Esophagus mucosa (tissue), 1 donor: ENCODE data around the gene ZNF777. TPM values are rescaled to one million over a fixed set of nuclear protein-coding genes. Genes with fewer than 3 reads are reported as not detected.
"Not testable (repeated sequence)": the region's sequence is repeated elsewhere in the genome, so short reads cannot be mapped to it uniquely, and the experiment has no call there.

ENCODE experiments used
- ATAC-seq: fragments of 200-7000 bp; cut with Tn5 transposase; one replicate; pipeline ENCODE4 v1.9.1; 2020
- total RNA-seq: library from RNA; stranded (reverse); gene quantifications from one replicate; pipeline ENCODE4 v1.2.4, GENCODE V29; 2023
- donor health status: DM: yes; HTN: yes; CAD: no.

The ZNF777 gene
- total RNA-seq, 1 donor from 2014 or later = 7.2 TPM

DNA sequence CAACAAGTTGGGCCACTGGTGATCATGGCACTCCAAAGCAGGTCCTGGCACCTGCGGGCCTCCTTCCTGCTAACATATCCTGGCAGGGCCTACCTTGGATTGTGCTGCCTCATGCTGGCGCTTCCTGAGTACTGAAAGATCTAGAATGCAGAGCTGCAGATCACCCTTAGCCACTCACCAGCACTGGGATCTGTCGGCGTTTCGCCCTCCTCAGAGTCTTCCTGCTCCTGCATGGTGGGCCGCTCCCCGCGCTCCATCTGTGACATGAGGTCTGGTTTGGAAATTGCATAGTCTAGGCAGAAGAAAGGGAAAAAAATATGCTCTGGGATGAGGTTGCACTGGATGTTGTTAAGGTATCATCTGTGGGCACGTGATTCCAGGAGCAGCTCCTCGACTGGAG, 10.0 kb downstream of the ZNF777 start:
- no peak for ATAC-seq

DNA sequence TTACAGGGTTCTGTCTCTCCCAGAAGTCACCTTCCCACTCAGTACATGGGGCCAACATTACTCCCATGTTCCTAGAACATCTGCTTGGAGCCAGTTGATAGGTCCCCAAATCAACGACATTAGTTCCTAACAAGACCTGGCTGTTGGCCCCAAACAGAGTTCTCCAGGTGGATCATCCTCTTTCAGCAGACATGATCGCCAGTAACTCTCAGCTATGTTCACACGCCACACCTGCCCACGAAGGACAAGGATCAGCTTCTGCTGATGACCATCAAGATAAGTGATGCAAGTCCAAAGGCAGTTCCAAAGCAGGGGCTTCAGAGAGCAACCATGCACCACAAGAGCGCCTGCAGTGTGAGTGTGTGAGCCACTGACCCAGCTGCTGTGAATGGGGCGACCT, 11.0 kb downstream of the ZNF777 start:
- no peak for ATAC-seq

- ATAC-seq = no peak
Measured at GRCh38 chr7:149448961-149449360, 11.9 kb downstream of the ZNF777 start.

GRCh38 chr7:149446026-149446425, 14.8 kb downstream of the ZNF777 start:
- not testable (repeated sequence) for ATAC-seq

DNA sequence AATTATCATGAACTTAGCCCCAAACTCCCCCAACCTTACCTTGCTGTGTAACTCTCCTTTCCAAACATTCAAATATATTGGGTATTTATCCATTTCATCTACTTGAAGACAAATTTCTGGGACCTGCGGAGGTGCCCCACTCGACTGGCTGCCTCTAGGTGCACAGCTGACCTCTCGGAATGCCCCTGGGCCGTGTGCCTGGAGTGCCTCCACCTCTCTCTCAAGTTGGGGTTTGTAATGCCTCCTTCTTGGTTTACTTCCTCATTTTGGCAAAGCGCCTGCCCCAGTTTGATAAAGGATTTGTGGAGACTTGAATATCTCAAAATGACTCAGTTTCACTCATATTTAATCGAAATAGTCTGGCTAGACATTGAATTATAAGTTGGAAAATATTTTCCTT, 16.6 kb downstream of the ZNF777 start:
- ATAC-seq = no peak

- ATAC-seq = no peak
Measured at GRCh38 chr7:149443523-149443922, 17.3 kb downstream of the ZNF777 start.

GRCh38 chr7:149442924-149443323, 17.9 kb downstream of the ZNF777 start:
- no peak for ATAC-seq

GRCh38 chr7:149440222-149440621, 20.6 kb downstream of the ZNF777 start:
- no peak for ATAC-seq

GRCh38 chr7:149436358-149436757, 24.5 kb downstream of the ZNF777 start:
- ATAC-seq = no peak

DNA sequence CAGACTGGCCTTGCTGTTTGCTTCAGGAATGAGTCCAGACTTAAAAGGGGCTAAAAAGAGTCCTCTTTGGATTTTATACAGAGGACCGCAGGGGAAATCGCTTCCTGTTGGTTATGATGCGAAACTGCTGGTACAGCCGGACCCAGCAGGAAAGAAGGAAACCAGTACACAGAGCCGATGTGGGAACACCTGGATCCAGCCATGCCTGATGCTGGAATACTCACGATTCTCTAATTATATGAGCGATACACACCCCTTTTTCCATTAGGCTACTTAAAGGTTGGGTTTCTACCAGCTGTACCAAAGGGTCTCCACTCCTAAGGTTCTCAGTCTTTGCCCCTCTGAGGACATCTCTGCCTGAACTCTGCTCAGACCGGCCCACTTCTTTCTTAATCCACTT, 27.7 kb downstream of the ZNF777 start:
- ATAC-seq = no peak

- ATAC-seq = no peak
Measured at GRCh38 chr7:149432121-149432691, 28.7 kb downstream of the ZNF777 start.

GRCh38 chr7:149431486-149432120, 29.3 kb downstream of the ZNF777 start:
- ATAC-seq = no peak

GRCh38 chr7:149430192-149430591, 30.7 kb downstream of the ZNF777 start:
- ATAC-seq = no peak

- no peak for ATAC-seq
Measured at GRCh38 chr7:149427893-149428292, 33.0 kb downstream of the ZNF777 start.

- no peak for ATAC-seq
Measured at GRCh38 chr7:149427096-149427680, 33.7 kb downstream of the ZNF777 start.

GRCh38 chr7:149423449-149424110, 37.3 kb downstream of the ZNF777 start:
- ATAC-seq = no peak

DNA sequence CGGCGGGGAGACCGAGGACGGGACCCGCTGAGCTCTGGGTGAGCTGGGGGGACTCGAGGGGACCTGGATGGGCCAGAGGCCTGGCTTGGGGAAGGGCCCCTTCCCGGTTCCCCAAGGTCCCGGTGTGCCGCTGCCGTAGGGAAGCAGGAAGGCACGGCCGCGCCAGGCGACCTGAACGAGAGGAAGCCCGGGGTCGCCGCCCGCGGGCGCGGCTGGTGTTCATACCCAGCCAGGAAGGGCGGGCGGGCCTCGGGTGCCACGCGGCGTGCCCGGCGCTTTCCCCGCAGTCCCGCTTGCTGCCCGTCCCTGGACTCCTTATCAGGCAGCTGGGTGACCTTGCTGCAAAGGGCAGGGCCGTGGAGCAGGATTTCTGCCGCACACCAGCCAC, 38.0 kb downstream of the ZNF777 start:
- peak; percentile 21 for ATAC-seq

GRCh38 chr7:149422162-149422913, 38.5 kb downstream of the ZNF777 start:
- peak; percentile 97 for ATAC-seq

DNA sequence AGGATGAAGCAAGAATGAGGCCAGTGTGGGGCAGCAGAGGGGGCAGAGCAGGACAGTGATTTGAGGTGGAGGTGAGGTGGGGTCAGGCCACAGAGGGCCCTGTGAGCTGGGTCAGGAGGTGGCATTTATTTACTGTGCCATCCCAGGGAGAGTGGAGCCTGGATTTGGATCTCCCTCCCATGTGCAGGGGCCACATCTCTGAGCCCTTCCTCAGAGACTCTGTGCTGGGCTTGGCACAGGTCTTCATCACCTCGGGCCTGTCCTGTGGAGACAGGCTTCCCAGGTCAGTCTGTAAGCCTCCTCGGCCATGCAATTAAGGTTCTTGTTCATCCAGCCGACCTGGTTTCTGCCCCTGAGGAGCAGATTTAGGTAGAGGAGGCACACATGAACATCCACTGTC, 40.9 kb downstream of the ZNF777 start:
- ATAC-seq = no peak

- no peak for ATAC-seq
Measured at GRCh38 chr7:149415391-149416071, 45.3 kb downstream of the ZNF777 start.

DNA sequence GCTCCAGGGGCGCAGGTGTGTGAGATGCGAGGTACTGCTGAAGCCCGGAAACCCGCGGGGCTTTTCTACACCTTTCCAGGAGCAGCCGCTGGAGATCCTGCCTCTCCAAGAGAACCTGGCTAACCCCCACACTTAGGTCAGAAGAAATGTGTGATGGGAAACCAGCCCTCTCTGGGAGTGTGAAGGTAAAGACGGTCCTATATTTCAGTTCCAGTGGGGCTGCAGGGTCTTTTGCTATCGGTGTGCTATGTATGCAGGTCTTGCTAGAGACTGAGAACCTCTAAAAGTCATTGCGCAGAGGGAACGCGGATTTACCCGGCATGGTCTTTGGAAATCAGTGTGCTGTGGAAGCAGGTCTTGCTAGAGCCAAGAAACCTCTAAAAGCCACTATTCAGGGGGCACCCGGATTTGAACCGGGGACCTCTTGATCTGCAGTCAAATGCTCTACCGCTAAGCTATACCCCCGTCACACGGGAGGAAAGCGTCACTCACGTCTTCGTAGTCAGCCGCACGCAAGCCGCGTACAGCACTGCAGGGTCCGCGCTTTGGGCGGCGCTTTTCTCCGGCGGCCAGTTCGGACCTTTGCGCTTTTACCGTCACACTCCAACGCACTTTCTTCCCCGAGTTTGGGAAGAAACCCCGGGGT, 46.0 kb downstream of the ZNF777 start:
- no peak for ATAC-seq

DNA sequence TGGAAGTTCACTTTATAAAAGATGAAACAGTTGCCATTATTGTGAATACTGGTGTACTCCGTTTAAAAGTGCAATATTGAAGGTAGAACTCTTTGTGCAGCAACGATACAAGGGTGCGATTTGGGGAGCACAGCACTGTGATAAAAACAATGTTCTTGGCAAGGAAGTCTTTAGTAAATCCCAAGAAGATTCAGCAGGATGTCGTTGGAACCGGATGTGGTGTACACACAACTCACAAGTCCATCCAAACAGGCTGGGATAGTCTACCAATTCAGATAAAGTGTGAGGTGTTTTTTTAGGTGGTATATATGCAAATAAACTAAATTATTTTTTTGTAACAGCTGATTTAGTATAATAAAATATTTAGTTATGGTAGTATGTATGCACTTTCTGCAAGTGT, 46.7 kb downstream of the ZNF777 start:
- ATAC-seq = no peak
